ENCODE measurements around the gene MYH10. TPM values are rescaled to one million over a fixed set of nuclear protein-coding genes. Genes with fewer than 3 reads are reported as not detected.

Gene MYH10
- total and polyA plus RNA-seq, 7 donors = 1.8 to 34.2 (median 1.9) TPM

DNA sequence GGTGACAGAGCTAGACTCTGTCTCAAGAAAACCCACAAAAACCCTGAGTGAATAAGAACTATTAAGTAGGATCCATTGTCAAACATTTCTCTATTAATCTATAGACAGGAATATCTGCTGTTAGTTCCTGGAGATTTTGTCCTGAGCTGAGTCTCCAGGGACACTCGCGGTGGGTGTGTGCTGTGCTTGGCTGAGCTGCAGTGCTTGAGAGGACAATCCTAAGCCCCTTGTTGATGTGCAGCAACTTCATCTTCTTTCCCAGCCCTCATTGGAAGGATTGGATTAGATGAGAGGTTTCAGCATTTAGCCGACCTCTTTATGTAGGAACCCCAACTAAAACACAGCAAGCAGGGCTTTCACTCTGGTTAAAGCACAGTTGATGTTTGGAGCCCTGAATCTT, 161.5 kb downstream of the MYH10 start:
- 56 to 81% (median 68%) methylated on average over 3 of the region's 3 CpGs for WGBS, 3 donors
- Histone ChIP-seq H3K9me3 (no peaks in the 10 kb centered on the region), H3K4me3 (no peak overlapping the region), H3K27ac (no peak overlapping the region), H3K27me3 (ENCODE audit: insufficient read depth in 3 of 3, low read length in 2 of 3) (no peaks in the 10 kb centered on the region), H3K36me3 (ENCODE audit: insufficient read depth in 1 of 2, low read depth in 1 of 2) (peaks cover 0 to 62% of the 10 kb centered on the region in 2 donors), H3K4me1 (peaks cover 22% of the 10 kb centered on the region)
- intact Hi-C loops (cut with DNase I) = no loop called here
- TF ChIP-seq, protein P1, sequence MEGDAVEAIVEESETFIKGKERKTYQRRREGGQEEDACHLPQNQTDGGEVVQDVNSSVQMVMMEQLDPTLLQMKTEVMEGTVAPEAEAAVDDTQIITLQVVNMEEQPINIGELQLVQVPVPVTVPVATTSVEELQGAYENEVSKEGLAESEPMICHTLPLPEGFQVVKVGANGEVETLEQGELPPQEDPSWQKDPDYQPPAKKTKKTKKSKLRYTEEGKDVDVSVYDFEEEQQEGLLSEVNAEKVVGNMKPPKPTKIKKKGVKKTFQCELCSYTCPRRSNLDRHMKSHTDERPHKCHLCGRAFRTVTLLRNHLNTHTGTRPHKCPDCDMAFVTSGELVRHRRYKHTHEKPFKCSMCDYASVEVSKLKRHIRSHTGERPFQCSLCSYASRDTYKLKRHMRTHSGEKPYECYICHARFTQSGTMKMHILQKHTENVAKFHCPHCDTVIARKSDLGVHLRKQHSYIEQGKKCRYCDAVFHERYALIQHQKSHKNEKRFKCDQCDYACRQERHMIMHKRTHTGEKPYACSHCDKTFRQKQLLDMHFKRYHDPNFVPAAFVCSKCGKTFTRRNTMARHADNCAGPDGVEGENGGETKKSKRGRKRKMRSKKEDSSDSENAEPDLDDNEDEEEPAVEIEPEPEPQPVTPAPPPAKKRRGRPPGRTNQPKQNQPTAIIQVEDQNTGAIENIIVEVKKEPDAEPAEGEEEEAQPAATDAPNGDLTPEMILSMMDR (IDR thresholded peaks at IDR 0.05) = no peak
- DNase-seq (no peak), ATAC-seq (no peak)

DNA sequence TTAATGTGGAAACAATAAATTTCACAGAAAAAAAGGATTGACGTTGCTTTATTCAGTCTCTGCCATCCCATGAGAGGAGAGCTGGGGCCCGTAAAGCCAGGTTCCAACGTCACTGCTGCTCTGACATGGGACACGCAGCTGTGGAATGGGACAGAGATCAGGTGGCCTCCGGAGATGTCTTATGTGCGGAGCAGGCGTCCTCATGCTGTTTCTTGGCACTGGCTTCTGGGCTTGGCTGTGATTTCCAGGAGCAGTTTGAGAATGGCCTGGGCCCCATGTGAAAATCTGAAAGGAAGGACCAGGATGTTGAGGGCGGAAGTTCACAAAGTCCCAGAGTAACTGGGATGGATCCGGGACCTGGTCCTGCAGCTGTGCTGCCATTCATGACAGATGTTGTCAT, 162.4 kb downstream of the MYH10 start:
- peaks cover 0 to 62% of the 10 kb centered on the region in 2 donors for H3K36me3 ChIP-seq (ENCODE audit: insufficient read depth in 1 of 2, low read depth in 1 of 2)
- TF ChIP-seq, protein P1 (IDR thresholded peaks at IDR 0.05) = no peak
- peak in 1 of 2 donors; percentile 79 for DNase-seq
- H3K9me3 ChIP-seq = no peaks in the 10 kb centered on the region
- no peak overlapping the region for H3K4me3 ChIP-seq
- WGBS, 3 donors = 27 to 42% (median 34%) methylated on average over 9 of the region's 9 CpGs
- ATAC-seq = peak in 3 of 4 donors; percentile 18 to 37 (median 28)
- no peak overlapping the region for H3K27ac ChIP-seq
- no peaks in the 10 kb centered on the region for H3K27me3 ChIP-seq (ENCODE audit: insufficient read depth in 3 of 3, low read length in 2 of 3)
- intact Hi-C loops (cut with DNase I) = no loop called here
- H3K4me1 ChIP-seq = peaks cover 22% of the 10 kb centered on the region

DNA sequence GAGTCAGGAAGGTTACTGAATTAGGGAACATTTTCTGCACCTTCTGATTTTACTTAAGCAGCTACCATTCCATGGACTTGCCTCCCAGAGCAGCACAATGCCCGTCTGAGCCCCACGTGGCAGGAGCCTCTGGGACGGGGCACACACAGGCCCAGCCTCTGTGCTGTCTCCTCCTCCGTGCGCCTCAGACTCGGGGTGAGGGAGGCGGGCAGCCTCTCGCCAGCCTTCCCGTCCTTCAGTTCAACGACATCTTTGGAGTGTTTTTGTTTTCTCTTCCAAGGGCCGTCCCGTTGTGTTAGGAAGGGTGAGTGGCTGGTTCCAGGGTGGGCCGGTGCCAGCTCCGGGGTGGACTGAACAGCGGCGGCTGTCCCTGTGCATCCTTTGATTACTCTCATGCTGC, 163.0 kb downstream of the MYH10 start:
- TF ChIP-seq, protein P1 (IDR thresholded peaks at IDR 0.05) = no peak
- ATAC-seq = no peak
- intact Hi-C loops (cut with DNase I) = no loop called here
- no peak overlapping the region for H3K4me3 ChIP-seq
- peaks cover 0 to 62% of the 10 kb centered on the region in 2 donors for H3K36me3 ChIP-seq (ENCODE audit: insufficient read depth in 1 of 2, low read depth in 1 of 2)
- H3K27ac ChIP-seq = peak overlapping the region; percentile 6
- no peaks in the 10 kb centered on the region for H3K9me3 ChIP-seq
- 48 to 63% (median 60%) methylated on average over 16 of the region's 16 CpGs for WGBS, 3 donors
- H3K4me1 ChIP-seq = peaks cover 22% of the 10 kb centered on the region
- H3K27me3 ChIP-seq (ENCODE audit: insufficient read depth in 3 of 3, low read length in 2 of 3) = no peaks in the 10 kb centered on the region
- no peak for DNase-seq

DNA sequence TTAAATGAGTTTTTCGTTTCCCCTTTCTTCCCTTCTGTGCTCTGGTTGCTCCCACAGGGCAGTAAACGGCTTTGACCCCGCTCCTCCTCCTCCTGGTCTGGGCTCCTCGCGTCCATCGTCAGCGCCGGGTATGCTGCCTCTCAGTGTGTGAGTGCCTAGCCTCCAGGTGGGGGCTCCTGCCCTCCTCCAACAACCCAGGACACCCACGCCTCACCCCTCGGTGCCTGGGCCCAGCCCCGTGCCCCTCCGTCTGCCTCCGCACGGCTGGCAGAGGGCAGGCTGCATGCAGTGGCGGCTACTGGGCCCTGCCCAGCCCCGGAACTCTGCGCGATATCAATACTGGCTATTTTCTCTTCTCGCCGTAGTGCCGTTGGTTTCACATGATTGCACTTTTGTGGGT, 163.7 kb downstream of the MYH10 start:
- no peaks in the 10 kb centered on the region for H3K27me3 ChIP-seq (ENCODE audit: insufficient read depth in 3 of 3, low read length in 2 of 3)
- peak overlapping the region; percentile 7 for H3K27ac ChIP-seq
- H3K36me3 ChIP-seq (ENCODE audit: insufficient read depth in 1 of 2, low read depth in 1 of 2) = peaks cover 0 to 64% of the 10 kb centered on the region in 2 donors
- WGBS, 3 donors = 90 to 93% (median 90%) methylated on average over 21 of the region's 21 CpGs
- ATAC-seq (no peak), DNase-seq (no peak)
- TF ChIP-seq, protein P1 (IDR thresholded peaks at IDR 0.05) = no peak
- H3K9me3 ChIP-seq = no peaks in the 10 kb centered on the region
- H3K4me3 ChIP-seq = no peak overlapping the region
- intact Hi-C loops (cut with DNase I) = no loop called here
- H3K4me1 ChIP-seq = peaks cover 22% of the 10 kb centered on the region

DNA sequence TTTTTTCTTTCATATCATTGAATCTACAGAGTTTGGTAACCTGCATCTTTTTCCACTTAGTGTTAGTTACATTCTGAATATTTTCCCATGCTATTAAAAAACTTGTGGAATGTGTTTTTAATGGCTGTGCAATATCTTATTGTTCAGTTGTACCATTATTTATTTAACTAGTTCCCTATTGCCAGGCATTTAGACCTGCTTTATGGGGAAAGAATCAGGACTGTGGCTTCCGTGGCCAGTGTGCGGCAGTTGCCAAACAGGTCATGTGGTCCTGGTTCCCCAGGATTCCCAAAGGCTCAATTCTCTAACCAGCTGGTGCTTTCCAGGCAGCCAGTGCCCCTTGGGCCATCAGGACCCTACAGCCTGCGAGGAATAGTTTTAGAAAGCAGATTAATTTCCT, 164.1 kb downstream of the MYH10 start:
- DNase-seq (no peak), ATAC-seq (no peak)
- Histone ChIP-seq H3K36me3 (ENCODE audit: insufficient read depth in 1 of 2, low read depth in 1 of 2) (peaks cover 0 to 64% of the 10 kb centered on the region in 2 donors), H3K27me3 (ENCODE audit: insufficient read depth in 3 of 3, low read length in 2 of 3) (no peaks in the 10 kb centered on the region), H3K4me1 (peaks cover 22% of the 10 kb centered on the region), H3K9me3 (no peaks in the 10 kb centered on the region), H3K27ac (peak overlapping the region; percentile 7), H3K4me3 (no peak overlapping the region)
- TF ChIP-seq, protein P1 (IDR thresholded peaks at IDR 0.05) = no peak
- intact Hi-C loops (cut with DNase I) = no loop called here
- 51 to 73% (median 59%) methylated on average over 3 of the region's 3 CpGs for WGBS, 3 donors

Data from psoas muscle (tissue), 8 donors.